Adrenal gland (tissue), 5 donors: Measurements from ENCODE around the gene MEGF11.

Experiments
- CTCF ChIP-seq, 6 experiments: fragments of 450-650 bp in 4 of 6; fragments of 200-600 bp in 2 of 6; sonication (generic) in 1 of 6; IDR thresholded peaks; 1 replicate in 5 of 6; 2 replicates in 1 of 6; pipeline versions ENCODE4 v1.5.1 to v1.8.0; 2016 to 2021; ENCODE audit warnings: antibody characterized with exemption in 6 of 6, mild to moderate bottlenecking in 2 of 6, moderate library complexity in 1 of 6
- POLR2A ChIP-seq, 2 donors: fragments of 450-650 bp; IDR thresholded peaks; one replicate each; pipeline ENCODE4 v1.6.1; 2017; ENCODE audit warnings: antibody characterized with exemption in 2 of 2, mild to moderate bottlenecking in 2 of 2, moderate library complexity in 1 of 2
- donor health status: DM: no; HTN: no; CAD: no.

DNA sequence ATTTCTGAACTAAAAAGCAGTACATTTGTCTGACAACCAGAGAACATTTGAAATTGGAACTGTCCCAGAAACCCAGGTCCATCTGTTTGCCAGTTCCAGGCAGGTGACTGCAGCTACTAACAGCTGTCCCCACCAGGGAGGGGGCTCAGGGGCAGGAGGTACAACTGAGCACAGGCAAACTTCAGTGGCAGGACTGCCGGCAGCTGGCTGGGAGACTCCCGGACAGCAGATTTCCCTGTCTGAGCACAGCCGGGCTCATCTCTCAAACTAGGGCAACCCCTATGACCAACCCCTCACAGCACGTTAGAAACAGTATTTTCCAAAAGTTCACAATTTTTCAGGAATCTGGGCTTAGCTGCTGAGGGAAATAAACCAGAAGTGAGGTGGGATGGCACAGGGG, 88.8 kb downstream of the MEGF11 start:
- TF ChIP-seq POLR2A (IDR thresholded peaks at IDR 0.05) (no peak), CTCF (IDR thresholded peaks at IDR 0.05) (no peak)
